ENCODE results near the gene IGLL1.

The IGLL1 gene

DNA sequence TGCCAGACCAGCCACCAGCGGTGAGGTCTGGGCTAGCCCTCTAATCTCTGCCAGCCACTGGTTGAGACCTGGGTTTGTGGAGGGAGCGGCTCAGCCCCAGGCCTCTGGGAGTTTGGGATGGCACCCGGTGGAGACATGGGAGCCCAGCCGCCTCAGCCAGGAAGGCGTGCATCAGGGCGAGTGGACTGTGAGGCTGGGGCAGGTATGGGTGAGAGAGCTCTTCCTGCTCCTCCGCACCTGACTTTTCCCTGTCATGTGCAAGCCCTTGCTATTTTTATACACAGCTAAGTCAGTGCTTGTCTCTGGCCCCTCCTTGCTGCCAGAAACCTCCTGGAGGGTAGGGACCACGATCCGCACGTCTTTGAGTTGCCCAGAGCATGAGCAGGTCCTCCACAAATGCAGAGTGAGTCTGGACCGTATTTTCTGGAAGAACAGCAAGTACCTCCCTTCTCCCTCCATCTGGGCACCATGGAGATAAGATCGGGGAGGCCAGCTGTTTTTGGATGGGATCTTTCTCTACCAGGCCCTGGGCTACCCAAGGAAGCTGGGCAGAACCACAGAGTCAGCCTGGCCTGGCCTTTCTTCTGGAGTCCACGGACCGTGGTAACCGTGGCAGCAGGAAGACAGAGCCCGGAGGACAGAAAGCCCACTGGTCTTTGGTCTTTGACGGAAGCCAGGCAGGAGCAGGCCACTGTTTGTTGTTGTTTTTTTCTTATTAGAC lies 53.3 kb downstream of the IGLL1 start:
- no peak for DNase-seq

DNA sequence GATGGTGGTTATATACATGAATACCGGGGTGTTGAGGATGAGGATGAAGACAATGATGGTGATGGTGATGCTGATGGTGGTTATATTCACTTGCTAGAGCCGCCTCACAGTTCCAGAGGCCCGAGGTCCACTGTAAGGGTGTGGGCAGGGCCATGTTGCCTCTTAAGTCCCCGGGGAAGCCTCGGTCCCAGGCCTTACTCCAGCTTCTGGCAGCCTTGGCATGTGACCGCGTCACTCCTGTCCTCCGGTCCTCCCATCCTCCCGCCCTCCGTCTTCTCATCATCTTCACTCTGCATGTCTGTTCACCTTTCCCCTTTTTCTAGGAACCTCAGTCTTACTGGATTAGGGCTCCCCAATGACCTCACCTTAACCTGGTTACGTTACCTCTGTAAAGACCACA lies 54.6 kb downstream of the IGLL1 start:
- no peak for DNase-seq

DNA sequence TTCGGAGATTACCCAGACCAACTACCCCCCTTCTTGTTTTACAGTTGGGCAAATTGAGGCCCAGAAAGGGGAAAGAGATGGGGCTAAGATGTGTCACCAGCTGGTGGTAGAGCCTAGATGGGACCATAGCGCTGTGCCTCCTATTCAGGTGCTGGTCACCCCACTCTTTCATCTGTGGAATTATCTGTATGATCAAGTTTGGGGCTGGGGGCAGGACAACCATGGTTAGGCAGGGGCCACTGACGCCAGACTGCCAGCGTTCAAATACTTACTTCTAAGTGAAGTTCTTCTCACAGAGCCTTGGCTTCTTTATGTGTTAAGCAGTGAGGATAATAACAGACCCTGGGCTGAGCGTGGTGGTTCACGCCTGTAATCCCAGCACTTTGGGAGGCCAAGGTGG lies 55.9 kb downstream of the IGLL1 start:
- no peak for DNase-seq

DNA sequence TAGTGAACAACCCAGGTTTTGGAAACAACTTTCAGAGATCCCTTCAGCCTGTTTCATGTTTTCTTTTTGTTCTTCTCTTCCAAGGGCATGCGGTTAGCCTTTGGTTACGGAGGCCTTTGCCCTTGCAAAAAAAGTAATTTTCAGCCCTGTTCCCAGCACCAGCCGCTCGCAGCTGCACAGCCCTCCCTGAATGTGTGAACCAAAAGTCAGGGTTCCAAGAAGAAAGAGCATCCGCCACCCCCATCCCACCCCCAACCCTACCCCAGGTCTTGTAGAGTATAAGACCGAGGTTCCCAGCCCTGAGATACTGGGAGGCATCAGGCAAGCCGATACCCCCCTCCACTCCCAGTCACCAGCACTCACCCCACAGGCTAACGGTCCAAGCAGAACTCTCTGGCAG lies 56.4 kb downstream of the IGLL1 start:
- DNase-seq: no peak

Measured in effector CD4-positive, alpha-beta T cell (primary cell).